Activated naive CD8-positive, alpha-beta T cell treated with anti-CD3 and anti-CD28 coated beads for 36 hours (primary cell): ENCODE data around the gene TMPRSS11B. TPM values are rescaled to one million over a fixed set of nuclear protein-coding genes. Genes with fewer than 3 reads are reported as not detected.
"Not testable (repeated sequence)": the region's sequence is repeated elsewhere in the genome, so short reads cannot be mapped to it uniquely, and the experiment has no call there.

Source experiments
- DNase-seq: peaks from one replicate; pipeline ENCODE4 v3.0.0; 2021
- H3K27ac Mint-ChIP-seq: one replicate; pipeline ENCODE4 v1.8.0; 2022; ENCODE audit warnings: mild to moderate bottlenecking, moderate library complexity, mixed read lengths
- H3K27me3 Mint-ChIP-seq: one replicate; pipeline ENCODE4 v1.8.0; 2022; ENCODE audit warnings: mild to moderate bottlenecking, mixed read lengths
- H3K36me3 Mint-ChIP-seq: one replicate; pipeline ENCODE4 v1.8.0; 2021; ENCODE audit warnings: mild to moderate bottlenecking, mixed read lengths
- H3K4me1 Mint-ChIP-seq: one replicate; pipeline ENCODE4 v1.8.0; 2021; ENCODE audit warnings: mixed read lengths
- H3K4me3 Mint-ChIP-seq: one replicate; pipeline ENCODE4 v1.8.0; 2022; ENCODE audit warnings: mild to moderate bottlenecking, moderate library complexity, mixed read lengths
- H3K9me3 Mint-ChIP-seq: one replicate; pipeline ENCODE4 v1.8.0; 2022; ENCODE audit warnings: mixed read lengths
- total RNA-seq, 2 experiments: library from RNA; stranded (reverse); gene quantifications; one replicate each; pipeline ENCODE4 v1.2.3, GENCODE V29; 2021

The TMPRSS11B gene
- total RNA-seq, 2 experiments from 2014 or later = not detected

- H3K27ac Mint-ChIP-seq = no peak overlapping the region
- H3K4me3 Mint-ChIP-seq = no peak overlapping the region
- H3K36me3 Mint-ChIP-seq = no peaks in the 10 kb centered on the region
- H3K4me1 Mint-ChIP-seq = no peaks in the 10 kb centered on the region
- peaks cover 22% of the 10 kb centered on the region for H3K27me3 Mint-ChIP-seq
- no peak for DNase-seq
- no peaks in the 10 kb centered on the region for H3K9me3 Mint-ChIP-seq
These were observed 12.2 kb upstream of the TMPRSS11B start for GRCh38 chr4:68257719-68258118.

- no peaks in the 10 kb centered on the region for H3K36me3 Mint-ChIP-seq
- H3K4me3 Mint-ChIP-seq = no peak overlapping the region
- no peak for DNase-seq
- no peak overlapping the region for H3K27ac Mint-ChIP-seq
- H3K27me3 Mint-ChIP-seq = peaks cover 22% of the 10 kb centered on the region
- no peaks in the 10 kb centered on the region for H3K4me1 Mint-ChIP-seq
- H3K9me3 Mint-ChIP-seq = no peaks in the 10 kb centered on the region
These were observed 10.8 kb upstream of the TMPRSS11B start for GRCh38 chr4:68256284-68256683.

GRCh38 chr4:68250151-68250930, 4.8 kb upstream of the TMPRSS11B start:
- no peak overlapping the region for H3K4me3 Mint-ChIP-seq

GRCh38 chr4:68249434-68249833, 3.9 kb upstream of the TMPRSS11B start:
- Mint-ChIP-seq H3K4me1 (peaks cover 11% of the 10 kb centered on the region), H3K4me3 (no peak overlapping the region), H3K9me3 (peaks cover 2% of the 10 kb centered on the region), H3K27me3 (peaks cover 27% of the 10 kb centered on the region), H3K27ac (peak overlapping the region; percentile 91), H3K36me3 (peaks cover 2% of the 10 kb centered on the region)
- DNase-seq = no peak

More at GRCh38 chr4:68250151-68250930, 4.8 kb upstream of the TMPRSS11B start:
- no peak for DNase-seq
- H3K36me3 Mint-ChIP-seq = peaks cover 2% of the 10 kb centered on the region
- peaks cover 28% of the 10 kb centered on the region for H3K27me3 Mint-ChIP-seq
- H3K9me3 Mint-ChIP-seq = peaks cover 2% of the 10 kb centered on the region
- H3K4me1 Mint-ChIP-seq = peaks cover 11% of the 10 kb centered on the region
- H3K27ac Mint-ChIP-seq = peak overlapping the region; percentile 91

GRCh38 chr4:68240620-68241019, 4.9 kb downstream of the TMPRSS11B start:
- H3K27me3 Mint-ChIP-seq = peaks cover 37% of the 10 kb centered on the region
- DNase-seq = no peak
- no peaks in the 10 kb centered on the region for H3K36me3 Mint-ChIP-seq
- no peaks in the 10 kb centered on the region for H3K4me1 Mint-ChIP-seq
- H3K4me3 Mint-ChIP-seq = no peak overlapping the region
- H3K27ac Mint-ChIP-seq = no peak overlapping the region
- H3K9me3 Mint-ChIP-seq = no peaks in the 10 kb centered on the region

GRCh38 chr4:68228568-68228967, 16.9 kb downstream of the TMPRSS11B start:
- Mint-ChIP-seq H3K4me1 (no peaks in the 10 kb centered on the region), H3K9me3 (no peaks in the 10 kb centered on the region), H3K4me3 (no peak overlapping the region), H3K27me3 (peaks cover 1% of the 10 kb centered on the region), H3K27ac (no peak overlapping the region), H3K36me3 (no peaks in the 10 kb centered on the region)
- DNase-seq = no peak

- H3K4me3 Mint-ChIP-seq = no peak overlapping the region
- no peaks in the 10 kb centered on the region for H3K4me1 Mint-ChIP-seq
- H3K27me3 Mint-ChIP-seq = peaks cover 40% of the 10 kb centered on the region
- H3K9me3 Mint-ChIP-seq = no peaks in the 10 kb centered on the region
- H3K27ac Mint-ChIP-seq = no peak overlapping the region
- H3K36me3 Mint-ChIP-seq = no peaks in the 10 kb centered on the region
- DNase-seq = no peak
These were observed 27.4 kb downstream of the TMPRSS11B start for GRCh38 chr4:68218044-68218443.

GRCh38 chr4:68216501-68216900, 29.0 kb downstream of the TMPRSS11B start:
- Mint-ChIP-seq H3K36me3 (no peaks in the 10 kb centered on the region), H3K4me3 (no peak overlapping the region), H3K9me3 (no peaks in the 10 kb centered on the region), H3K27ac (no peak overlapping the region), H3K27me3 (peaks cover 38% of the 10 kb centered on the region), H3K4me1 (no peaks in the 10 kb centered on the region)
- DNase-seq = no peak

GRCh38 chr4:68209003-68209402, 36.5 kb downstream of the TMPRSS11B start:
- Mint-ChIP-seq H3K36me3 (peaks cover 4% of the 10 kb centered on the region), H3K9me3 (peaks cover 9% of the 10 kb centered on the region), H3K27ac (no peak overlapping the region), H3K27me3 (peaks cover 6% of the 10 kb centered on the region), H3K4me3 (no peak overlapping the region), H3K4me1 (no peaks in the 10 kb centered on the region)
- DNase-seq = no peak

- H3K4me3 Mint-ChIP-seq, H3K4me1 Mint-ChIP-seq, H3K27ac Mint-ChIP-seq: not testable (repeated sequence)
These were observed 51.2 kb downstream of the TMPRSS11B start for GRCh38 chr4:68194305-68194704.

GRCh38 chr4:68193194-68193593, 52.3 kb downstream of the TMPRSS11B start:
- H3K4me1 Mint-ChIP-seq = no peaks in the 10 kb centered on the region
- no peaks in the 10 kb centered on the region for H3K9me3 Mint-ChIP-seq
- no peak for DNase-seq
- H3K4me3 Mint-ChIP-seq = no peak overlapping the region
- H3K27ac Mint-ChIP-seq = no peak overlapping the region
- no peaks in the 10 kb centered on the region for H3K36me3 Mint-ChIP-seq
- peaks cover 8% of the 10 kb centered on the region for H3K27me3 Mint-ChIP-seq

More at GRCh38 chr4:68194305-68194704, 51.2 kb downstream of the TMPRSS11B start:
- not testable (repeated sequence) for DNase-seq, H3K27me3 Mint-ChIP-seq, H3K9me3 Mint-ChIP-seq, H3K36me3 Mint-ChIP-seq

- H3K27ac Mint-ChIP-seq = no peak overlapping the region
- H3K9me3 Mint-ChIP-seq = no peaks in the 10 kb centered on the region
- peaks cover 11% of the 10 kb centered on the region for H3K27me3 Mint-ChIP-seq
- DNase-seq = no peak
- no peak overlapping the region for H3K4me3 Mint-ChIP-seq
- H3K4me1 Mint-ChIP-seq = no peaks in the 10 kb centered on the region
- no peaks in the 10 kb centered on the region for H3K36me3 Mint-ChIP-seq
These were observed 58.3 kb downstream of the TMPRSS11B start for GRCh38 chr4:68187145-68187544.

GRCh38 chr4:68184923-68185322, 60.6 kb downstream of the TMPRSS11B start:
- H3K4me3 Mint-ChIP-seq = no peak overlapping the region
- no peaks in the 10 kb centered on the region for H3K9me3 Mint-ChIP-seq
- peaks cover 7% of the 10 kb centered on the region for H3K27me3 Mint-ChIP-seq

GRCh38 chr4:68183417-68183816, 62.1 kb downstream of the TMPRSS11B start:
- no peak overlapping the region for H3K27ac Mint-ChIP-seq
- no peaks in the 10 kb centered on the region for H3K4me1 Mint-ChIP-seq
- no peaks in the 10 kb centered on the region for H3K9me3 Mint-ChIP-seq

More at GRCh38 chr4:68184923-68185322, 60.6 kb downstream of the TMPRSS11B start:
- Mint-ChIP-seq H3K27ac (no peak overlapping the region), H3K36me3 (no peaks in the 10 kb centered on the region), H3K4me1 (no peaks in the 10 kb centered on the region)
- no peak for DNase-seq

GRCh38 chr4:68182382-68182820, 63.1 kb downstream of the TMPRSS11B start:
- Mint-ChIP-seq H3K27me3 (peaks cover 12% of the 10 kb centered on the region), H3K36me3 (no peaks in the 10 kb centered on the region), H3K4me1 (no peaks in the 10 kb centered on the region), H3K27ac (no peak overlapping the region), H3K4me3 (no peak overlapping the region), H3K9me3 (no peaks in the 10 kb centered on the region)
- no peak for DNase-seq

More at GRCh38 chr4:68183417-68183816, 62.1 kb downstream of the TMPRSS11B start:
- DNase-seq = no peak
- Mint-ChIP-seq H3K27me3 (peaks cover 7% of the 10 kb centered on the region), H3K4me3 (no peak overlapping the region), H3K36me3 (no peaks in the 10 kb centered on the region)
